H1 (cell line): ENCODE results near the gene NKIRAS2. TPM values are rescaled to one million over a fixed set of nuclear protein-coding genes. Genes with fewer than 3 reads are reported as not detected.

Experiments
- CTCF ChIA-PET: fragments of 300-600 bp; sonication (Branson Sonifier 250); formaldehyde crosslinking; loops from one replicate; lab custom pipeline; 2021; ENCODE audit not compliant: partially characterized antibody; lab: Charles Lee
- POLR2A ChIA-PET: fragments of 300-600 bp; sonication (Branson Sonifier 250); formaldehyde crosslinking; loops from one replicate; lab custom pipeline; 2021; ENCODE audit warnings: inconsistent platforms; ENCODE audit not compliant: partially characterized antibody; lab: Charles Lee
- DNase-seq, 2 experiments: peaks; one replicate each; pipeline versions ENCODE4 v3.0.0 to v3.0.0-alpha.2; 2010 to 2022; ENCODE audit warnings: low spot score in 2 of 2, low read depth in 1 of 2, mixed read lengths in 1 of 2
- FAIRE-seq: peaks from 2 replicates; lab custom pipeline; 2011; peaks lifted over from hg19 to GRCh38; lab: Jason Lieb, UNC
- H2AFZ ChIP-seq: 2 replicates; pipeline ENCODE4 v1.8.1; 2012; ENCODE audit warnings: low read length, inconsistent platforms
- H2AK5ac ChIP-seq: 2 replicates; pipeline ENCODE4 v1.6.1; 2013; ENCODE audit warnings: low read depth, low read length
- H2BK120ac ChIP-seq: replicated peaks from 2 replicates; pipeline ENCODE3; 2013; ENCODE audit warnings: low read depth, low read length, inconsistent platforms
- H2BK12ac ChIP-seq: 2 replicates; pipeline ENCODE4 v1.6.1; 2013; ENCODE audit warnings: low read depth, low read length
- H2BK15ac ChIP-seq: 2 replicates; pipeline ENCODE4 v1.6.1; 2013; ENCODE audit warnings: low read length
- H2BK20ac ChIP-seq: 2 replicates; pipeline ENCODE4 v1.6.1; 2013; ENCODE audit warnings: low read length
- H2BK5ac ChIP-seq: 2 replicates; pipeline ENCODE4 v1.6.1; 2013; ENCODE audit warnings: low read depth, low read length
- H3K14ac ChIP-seq: 2 replicates; pipeline ENCODE4 v1.6.1; 2013; ENCODE audit warnings: inconsistent platforms; ENCODE audit not compliant: insufficient read length
- H3K18ac ChIP-seq: 2 replicates; pipeline ENCODE4 v1.6.1; 2013; ENCODE audit warnings: low read length; ENCODE audit errors: extremely low read depth
- H3K23ac ChIP-seq: 2 replicates; pipeline ENCODE4 v1.6.1; 2013; ENCODE audit warnings: inconsistent platforms; ENCODE audit not compliant: insufficient read length
- H3K23me2 ChIP-seq: 2 replicates; pipeline ENCODE4 v1.6.1; 2013; ENCODE audit warnings: low read depth, low read length
- H3K27ac ChIP-seq: 2 replicates; pipeline ENCODE4 v1.6.1; 2011; ENCODE audit warnings: low read depth, low read length, inconsistent platforms
- H3K27me3 ChIP-seq, 4 experiments: replicated peaks in 1 of 4; 1 replicate in 1 of 4; 2 replicates in 3 of 4; pipeline versions ENCODE4 v1.6.1 to v1.8.1; 2011 to 2013; ENCODE audit warnings: low read length in 3 of 4, mild to moderate bottlenecking in 3 of 4, inconsistent platforms in 2 of 4, mixed read lengths in 2 of 4, moderate library complexity in 1 of 4; ENCODE audit not compliant: control insufficient read depth in 3 of 4, insufficient read depth in 3 of 4; ENCODE audit errors: extremely low read depth in 1 of 4
- H3K36me3 ChIP-seq, 4 experiments: 2 replicates each; pipeline versions ENCODE4 v1.6.1 to v1.8.1; 2011 to 2013; ENCODE audit warnings: mild to moderate bottlenecking in 4 of 4, low read length in 3 of 4, moderate library complexity in 2 of 4, control low read depth in 1 of 4, inconsistent platforms in 1 of 4; ENCODE audit not compliant: insufficient read depth in 4 of 4, control insufficient read depth in 2 of 4
- H3K4ac ChIP-seq: replicated peaks from 2 replicates; pipeline ENCODE3; 2013; ENCODE audit warnings: low read length, low read depth, mixed read lengths, inconsistent platforms; ENCODE audit not compliant: insufficient read length
- H3K4me1 ChIP-seq, 4 experiments: replicated peaks in 1 of 4; 1 replicate in 1 of 4; 2 replicates in 3 of 4; pipeline versions ENCODE4 v1.6.1 to v1.8.1; 2011 to 2013; ENCODE audit warnings: low read length in 3 of 4, inconsistent platforms in 2 of 4, mixed read lengths in 1 of 4; ENCODE audit not compliant: insufficient read depth in 4 of 4, control insufficient read depth in 3 of 4
- H3K4me2 ChIP-seq, 2 experiments: 2 replicates each; pipeline versions ENCODE4 v1.6.1 to v1.8.1; 2011 to 2013; ENCODE audit warnings: low read depth in 2 of 2, low read length in 2 of 2, control low read depth in 1 of 2, inconsistent platforms in 1 of 2, mild to moderate bottlenecking in 1 of 2; ENCODE audit not compliant: insufficient read depth in 1 of 2
- H3K4me3 ChIP-seq, 4 experiments: fragments of 200-600, 300-600 bp in 1 of 4; sonication (generic), shearing (Covaris generic), sonication (Bioruptor Twin) in 1 of 4; 2 replicates each; pipeline versions ENCODE4 v1.5.1 to v1.8.1; 2011 to 2016; ENCODE audit warnings: low read length in 4 of 4, low read depth in 3 of 4, control low read depth in 2 of 4, inconsistent platforms in 2 of 4, mild to moderate bottlenecking in 2 of 4, mixed read lengths in 1 of 4, moderate library complexity in 1 of 4; ENCODE audit not compliant: insufficient read depth in 2 of 4; ENCODE audit errors: extremely low read depth in 1 of 4
- H3K56ac ChIP-seq: replicated peaks from 2 replicates; pipeline ENCODE3; 2013; ENCODE audit warnings: low read depth, mild to moderate bottlenecking, mixed read lengths, low read length, inconsistent platforms; ENCODE audit not compliant: insufficient read length
- H3K79me1 ChIP-seq: 2 replicates; pipeline ENCODE4 v1.6.1; 2013; ENCODE audit warnings: low read depth, low read length, control low read depth
- H3K79me2 ChIP-seq, 2 experiments: 2 replicates each; pipeline versions ENCODE4 v1.6.1 to v1.8.1; 2012 to 2013; ENCODE audit warnings: low read length in 2 of 2, mild to moderate bottlenecking in 2 of 2, inconsistent platforms in 1 of 2; ENCODE audit not compliant: insufficient read depth in 2 of 2, control insufficient read depth in 1 of 2
- H3K9ac ChIP-seq, 4 experiments: replicated peaks in 1 of 4; 1 replicate in 1 of 4; 2 replicates in 3 of 4; pipeline versions ENCODE4 v1.6.1 to v1.8.1; 2011 to 2013; ENCODE audit warnings: low read depth in 3 of 4, low read length in 3 of 4, control low read depth in 2 of 4, mild to moderate bottlenecking in 2 of 4, moderate library complexity in 2 of 4, inconsistent platforms in 1 of 4; ENCODE audit errors: extremely low read depth in 1 of 4
- H3K9me3 ChIP-seq, 2 experiments: 2 replicates each; pipeline versions ENCODE4 v1.6.1 to v1.8.1; 2012 to 2013; ENCODE audit warnings: mild to moderate bottlenecking in 2 of 2, moderate library complexity in 2 of 2, control low read depth in 1 of 2, inconsistent platforms in 1 of 2, low read depth in 1 of 2, low read length in 1 of 2, mixed read lengths in 1 of 2; ENCODE audit not compliant: insufficient read depth in 2 of 2
- H4K20me1 ChIP-seq, 2 experiments: replicated peaks in 1 of 2; 2 replicates each; pipeline versions ENCODE3 to v1.8.1; 2011 to 2013; ENCODE audit warnings: inconsistent platforms in 2 of 2, low read length in 2 of 2, mild to moderate bottlenecking in 1 of 2; ENCODE audit not compliant: insufficient read depth in 2 of 2, control insufficient read depth in 1 of 2
- H4K5ac ChIP-seq: 2 replicates; pipeline ENCODE4 v1.6.1; 2013; ENCODE audit warnings: low read length, low read depth, mixed read lengths, inconsistent platforms; ENCODE audit not compliant: insufficient read length
- H4K8ac ChIP-seq: 2 replicates; pipeline ENCODE4 v1.8.0; 2013; ENCODE audit warnings: mild to moderate bottlenecking, moderate library complexity, low read length, inconsistent platforms; ENCODE audit not compliant: insufficient read depth; ENCODE audit errors: extremely low read depth
- H4K91ac ChIP-seq: replicated peaks from 2 replicates; pipeline ENCODE3; 2013; ENCODE audit warnings: low read length, mixed read lengths, inconsistent platforms; ENCODE audit not compliant: insufficient read length
- ATF2 ChIP-seq: IDR thresholded peaks from 2 replicates; pipeline ENCODE4 v1.6.1; 2012; ENCODE audit warnings: low read length, inconsistent platforms
- CEBPB ChIP-seq: IDR thresholded peaks from 2 replicates; pipeline ENCODE4 v1.6.1; 2012; ENCODE audit warnings: low read depth, low read length
- CTCF ChIP-seq, 3 experiments: IDR thresholded peaks; 1 replicate in 2 of 3; 2 replicates in 1 of 3; pipeline versions ENCODE4 v1.5.1 to v1.6.1; 2011; ENCODE audit warnings: low read length in 3 of 3, mild to moderate bottlenecking in 3 of 3, inconsistent platforms in 2 of 3, low read depth in 1 of 3, moderate library complexity in 1 of 3; ENCODE audit not compliant: insufficient read depth in 1 of 3; ENCODE audit errors: control extremely low read depth in 1 of 3
- FOSL1 ChIP-seq: IDR thresholded peaks from 2 replicates; pipeline ENCODE4 v1.6.1; 2011; ENCODE audit warnings: mild to moderate bottlenecking, low read depth, low read length, moderate library complexity; ENCODE audit not compliant: insufficient read depth
- KDM4A ChIP-seq: IDR thresholded peaks from one replicate; pipeline ENCODE4 v1.7.1; 2012; ENCODE audit warnings: low read depth, mild to moderate bottlenecking, moderate library complexity, low read length, inconsistent platforms; ENCODE audit not compliant: severe bottlenecking
- SP1 ChIP-seq: IDR thresholded peaks from 2 replicates; pipeline ENCODE4 v1.6.1; 2011; ENCODE audit warnings: low read depth, low read length
- ZNF274 ChIP-seq: IDR thresholded peaks from 2 replicates; pipeline ENCODE4 v1.7.0; 2012; ENCODE audit warnings: low read length, borderline replicate concordance; ENCODE audit errors: extremely low read depth
- WGBS, 2 experiments: shearing (Covaris generic) in 1 of 2; methylation state at CpG; one replicate each; pipeline versions ENCODE4 v1.1.6 to v1.1.7; 2013 to 2015; ENCODE audit warnings: low lambda C conversion rate in 2 of 2, mixed read lengths in 2 of 2, inconsistent platforms in 1 of 2, low coverage in 1 of 2, missing lambda C conversion rate in 1 of 2; ENCODE audit not compliant: insufficient replicate concordance in 2 of 2, insufficient coverage in 1 of 2, insufficient read length in 1 of 2; ENCODE audit errors: extremely low coverage in 1 of 2, missing lambda C conversion rate in 1 of 2; 5-methylcytosine and 5-hydroxymethylcytosine counted together
- polyA plus RNA-seq, 7 experiments: library from polyadenylated mRNA; depleted of rRNA in 3 of 7; stranded (reverse) in 5 of 7; unstranded in 2 of 7; fragments of >200 nt in 5 of 7; fragments of 200-250 nt in 2 of 7; gene quantifications; 1 replicate in 5 of 7; 2 replicates in 1 of 7; 4 replicates in 1 of 7; pipeline versions ENCODE4 v1.2.1 to v1.2.3, GENCODE V29; 2011 to 2013; ENCODE audit warnings: missing spikeins in 2 of 7, mixed read lengths in 2 of 7
- total RNA-seq: library from RNA; stranded (reverse); fragmentation: NEBNext Ultra II Directional; extraction: Animal tissue kit (Norgen Biotek cat#: 25700); gene quantifications from 2 replicates; pipeline ENCODE4 v1.2.1, GENCODE V29; 2021

The NKIRAS2 gene
- total and polyA plus RNA-seq, 2 of the 8 experiments (the other 6 are each of a cell fraction or from before 2014, with no cell fraction given): 34.5 to 51.1 TPM

GRCh38 chr17:42049834-42050392 lies 30.0 kb downstream of the NKIRAS2 start:
- no peak for DNase-seq
- Histone ChIP-seq H3K4ac (no peak overlapping the region), H3K4me2 (peak overlapping the region; percentile 65 to 96), H2BK20ac (no peak overlapping the region), H2BK120ac (no peak overlapping the region), H2BK5ac (no peak overlapping the region), H3K79me1 (no peaks in the 10 kb centered on the region), H4K5ac (no peak overlapping the region), H2AK5ac (no peak overlapping the region), H2BK12ac (no peak overlapping the region), H3K23ac (no peak overlapping the region), H3K4me3 (peak overlapping the region; percentile 40 to 73 (median 62)), H3K4me1 (peaks cover 0 to 17% (median 10%) of the 10 kb centered on the region in 4 experiments; a peak in 6 of 7 replicates), H4K20me1 (no peaks in the 10 kb centered on the region), H3K79me2 (no peaks in the 10 kb centered on the region), H2BK15ac (no peak overlapping the region), H2AFZ (peak overlapping the region; percentile 60; the same call in 1 of the 2 replicates), H3K9me3 (no peaks in the 10 kb centered on the region), H3K23me2 (peaks cover 8% of the 10 kb centered on the region; the same call in 1 of the 2 replicates), H3K56ac (no peak overlapping the region), H3K27ac (no peak overlapping the region), H3K9ac (no peak overlapping the region; a peak in 1 of 7 replicates), H3K14ac (no peak overlapping the region), H3K18ac (no peak overlapping the region), H4K8ac (peak overlapping the region; percentile 35), H4K91ac (no peak overlapping the region), H3K27me3 (peaks cover 0 to 4% (median 1%) of the 10 kb centered on the region in 4 experiments; a peak in 3 of 7 replicates), H3K36me3 (no peaks in the 10 kb centered on the region)
- WGBS, 2 experiments: 10% methylated on average over 7 of the region's 7 CpGs; no CpG with 5 or more reads in 1 of the 2 experiments
- no peak for FAIRE-seq
- CTCF ChIA-PET: interaction anchor here (0.8 to 38.8 kb wide), 9 partner anchors 9 to 91 kb away, joined by 3 to 1084 read pairs (median 5); partner anchors contain the start of genes DHX58, HSPB9, KAT2A and NKIRAS2
- POLR2A ChIA-PET: interaction anchor here (1.2 to 1.5 kb wide), 2 partner anchors 10 to 34 kb away, joined by 4 to 9 read pairs; no protein-coding TSS in a partner anchor
- TF ChIP-seq CTCF (IDR thresholded peaks at IDR 0.05; ENCODE audit: control extremely low read depth in 1 of 3, insufficient read depth in 1 of 3, low read depth in 1 of 3, low read length in 3 of 3) (no peak), SP1 (no peak), FOSL1 (no peak), ZNF274 (no peak), KDM4A (no peak), CEBPB (no peak), ATF2 (no peak)
